Mesenchymal stem cell (in vitro differentiated cells and primary cell): ENCODE results near the gene HABP2.
A peak's percentile ranks its signal among the peaks of the same experiment; 100 is the strongest.

Source experiments
- DNase-seq: peaks from one replicate; pipeline ENCODE4 v3.0.0-alpha.2; 2013
- H2AFZ ChIP-seq: one replicate; pipeline ENCODE4 v1.6.1; 2013; ENCODE audit warnings: low read depth, mild to moderate bottlenecking, control low read depth, inconsistent platforms, low read length, moderate library complexity
- H2AK5ac ChIP-seq: 2 replicates; pipeline ENCODE4 v1.6.1; 2013; ENCODE audit warnings: low read length, moderate library complexity, mild to moderate bottlenecking, inconsistent platforms; ENCODE audit not compliant: severe bottlenecking
- H2BK120ac ChIP-seq: one replicate; pipeline ENCODE4 v1.6.1; 2013; ENCODE audit warnings: low read depth, mild to moderate bottlenecking, inconsistent platforms, low read length, moderate library complexity
- H2BK12ac ChIP-seq, 2 experiments: one replicate each; pipeline ENCODE4 v1.6.1; 2013; ENCODE audit warnings: inconsistent platforms in 2 of 2, low read length in 2 of 2, mild to moderate bottlenecking in 2 of 2, moderate library complexity in 2 of 2, control low read depth in 1 of 2
- H2BK15ac ChIP-seq: one replicate; pipeline ENCODE4 v1.6.1; 2013; ENCODE audit warnings: mild to moderate bottlenecking, low read depth, inconsistent platforms; ENCODE audit not compliant: poor library complexity, severe bottlenecking
- H2BK5ac ChIP-seq: 2 replicates; pipeline ENCODE4 v1.6.1; 2013; ENCODE audit warnings: low read depth, mild to moderate bottlenecking, low read length, control low read depth, inconsistent platforms; ENCODE audit not compliant: poor library complexity, severe bottlenecking
- H3K14ac ChIP-seq, 2 experiments: one replicate each; pipeline ENCODE4 v1.6.1; 2013; ENCODE audit warnings: inconsistent platforms in 2 of 2, low read length in 2 of 2, control low read depth in 1 of 2, mild to moderate bottlenecking in 1 of 2, moderate library complexity in 1 of 2
- H3K18ac ChIP-seq, 2 experiments: one replicate each; pipeline ENCODE4 v1.6.1; 2013; ENCODE audit warnings: inconsistent platforms in 2 of 2, low read length in 2 of 2, control low read depth in 1 of 2, low read depth in 1 of 2, mild to moderate bottlenecking in 1 of 2
- H3K23ac ChIP-seq, 2 experiments: one replicate each; pipeline ENCODE4 v1.6.1; 2013; ENCODE audit warnings: inconsistent platforms in 2 of 2, low read length in 2 of 2, mild to moderate bottlenecking in 2 of 2, moderate library complexity in 2 of 2, control low read depth in 1 of 2
- H3K27ac ChIP-seq: 2 replicates; pipeline ENCODE4 v1.5.1; 2013; ENCODE audit warnings: mild to moderate bottlenecking, moderate library complexity, low read length, control low read depth, inconsistent platforms; ENCODE audit not compliant: poor library complexity, severe bottlenecking
- H3K27me3 ChIP-seq, 2 experiments: 2 replicates each; pipeline versions ENCODE4 v1.6.1 to v1.7.0; 2013; ENCODE audit warnings: low read length in 2 of 2, mild to moderate bottlenecking in 2 of 2, moderate library complexity in 2 of 2, control low read depth in 1 of 2, inconsistent platforms in 1 of 2; ENCODE audit not compliant: control insufficient read depth in 1 of 2, insufficient read depth in 1 of 2
- H3K36me3 ChIP-seq, 2 experiments: 2 replicates each; pipeline versions ENCODE4 v1.6.1 to v1.7.0; 2013; ENCODE audit warnings: low read length in 2 of 2, control low read depth in 1 of 2, inconsistent platforms in 1 of 2, low read depth in 1 of 2, mild to moderate bottlenecking in 1 of 2; ENCODE audit not compliant: insufficient read depth in 2 of 2, control insufficient read depth in 1 of 2
- H3K4ac ChIP-seq, 2 experiments: one replicate each; pipeline ENCODE4 v1.6.1; 2013; ENCODE audit warnings: inconsistent platforms in 2 of 2, low read length in 2 of 2, mild to moderate bottlenecking in 2 of 2, moderate library complexity in 2 of 2, control low read depth in 1 of 2, low read depth in 1 of 2
- H3K4me1 ChIP-seq: 2 replicates; pipeline ENCODE4 v1.6.1; 2013; ENCODE audit warnings: low read depth, low read length, control low read depth; ENCODE audit not compliant: control insufficient read depth, insufficient read depth
- H3K4me2 ChIP-seq: 2 replicates; pipeline ENCODE4 v1.6.1; 2013; ENCODE audit warnings: low read length, mild to moderate bottlenecking, inconsistent platforms; ENCODE audit not compliant: poor library complexity, severe bottlenecking
- H3K4me3 ChIP-seq, 2 experiments: 2 replicates each; pipeline versions ENCODE4 v1.5.1 to v1.7.0; 2013; ENCODE audit warnings: low read length in 2 of 2, mild to moderate bottlenecking in 2 of 2, control low read depth in 1 of 2, low read depth in 1 of 2; ENCODE audit not compliant: insufficient read depth in 1 of 2
- H3K79me1 ChIP-seq: replicated peaks from 2 replicates; pipeline ENCODE4 v1.6.1; 2013; ENCODE audit warnings: mild to moderate bottlenecking, control low read depth, low read length, inconsistent platforms; ENCODE audit not compliant: poor library complexity, severe bottlenecking
- H3K9ac ChIP-seq: 2 replicates; pipeline ENCODE4 v1.7.0; 2013; ENCODE audit warnings: mild to moderate bottlenecking, low read length, moderate library complexity
- H3K9me3 ChIP-seq: 2 replicates; pipeline ENCODE4 v1.7.0; 2013; ENCODE audit warnings: mild to moderate bottlenecking, low read length; ENCODE audit not compliant: control insufficient read depth
- H4K8ac ChIP-seq: one replicate; pipeline ENCODE4 v1.6.1; 2013; ENCODE audit warnings: inconsistent platforms, mild to moderate bottlenecking, low read length, moderate library complexity
- H4K91ac ChIP-seq: one replicate; pipeline ENCODE4 v1.6.1; 2013; ENCODE audit warnings: mild to moderate bottlenecking, low read length, inconsistent platforms
- WGBS: methylation state at CpG from one replicate; pipeline ENCODE4 v1.1.7; 2013; ENCODE audit warnings: mixed read lengths; 5-methylcytosine and 5-hydroxymethylcytosine counted together

HABP2 gene

GRCh38 chr10:113519681-113520115 is 33.2 kb upstream of the HABP2 start:
- no peak overlapping the region for H2BK15ac ChIP-seq
- no peak overlapping the region for H3K4me3 ChIP-seq
- no peak overlapping the region for H3K18ac ChIP-seq
- no peaks in the 10 kb centered on the region for H3K4me1 ChIP-seq
- no peaks in the 10 kb centered on the region for H3K27me3 ChIP-seq
- H2AFZ ChIP-seq = no peak overlapping the region
- H3K9me3 ChIP-seq = no peaks in the 10 kb centered on the region
- no peak overlapping the region for H2AK5ac ChIP-seq
- no peak overlapping the region for H3K4me2 ChIP-seq
- no peak for DNase-seq
- no peak overlapping the region for H3K23ac ChIP-seq
- H3K9ac ChIP-seq = no peak overlapping the region
- no peak overlapping the region for H2BK120ac ChIP-seq
- no peak overlapping the region for H3K27ac ChIP-seq
- H3K79me1 ChIP-seq = no peaks in the 10 kb centered on the region
- no peak overlapping the region for H2BK12ac ChIP-seq
- no peaks in the 10 kb centered on the region for H3K36me3 ChIP-seq
- H4K8ac ChIP-seq = no peak overlapping the region
- no peak overlapping the region for H2BK5ac ChIP-seq
- no peak overlapping the region for H4K91ac ChIP-seq
- no peak overlapping the region for H3K4ac ChIP-seq
- no peak overlapping the region for H3K14ac ChIP-seq
- WGBS = 70% methylated on average over 10 of the region's 10 CpGs

GRCh38 chr10:113520261-113520660 is 32.6 kb upstream of the HABP2 start:
- H2AFZ ChIP-seq = no peak overlapping the region
- no peak overlapping the region for H3K9ac ChIP-seq
- H3K4ac ChIP-seq = no peak overlapping the region
- no peaks in the 10 kb centered on the region for H3K9me3 ChIP-seq
- H2BK5ac ChIP-seq = no peak overlapping the region
- no peak overlapping the region for H2AK5ac ChIP-seq
- no peaks in the 10 kb centered on the region for H3K4me1 ChIP-seq
- H4K91ac ChIP-seq = no peak overlapping the region
- H3K18ac ChIP-seq = no peak overlapping the region
- no peak overlapping the region for H3K23ac ChIP-seq
- WGBS = 90% methylated on average over 2 of the region's 2 CpGs
- H2BK12ac ChIP-seq = no peak overlapping the region
- no peak overlapping the region for H2BK15ac ChIP-seq
- no peaks in the 10 kb centered on the region for H3K27me3 ChIP-seq
- no peak overlapping the region for H3K14ac ChIP-seq
- no peak overlapping the region for H2BK120ac ChIP-seq
- no peaks in the 10 kb centered on the region for H3K36me3 ChIP-seq
- H3K4me2 ChIP-seq = no peak overlapping the region
- DNase-seq = no peak
- H3K27ac ChIP-seq = no peak overlapping the region
- H3K4me3 ChIP-seq = no peak overlapping the region
- H4K8ac ChIP-seq = no peak overlapping the region
- no peaks in the 10 kb centered on the region for H3K79me1 ChIP-seq

GRCh38 chr10:113520690-113521474 is 32.0 kb upstream of the HABP2 start:
- H3K14ac ChIP-seq = no peak overlapping the region
- H3K9me3 ChIP-seq = no peaks in the 10 kb centered on the region
- H2AK5ac ChIP-seq = no peak overlapping the region
- H2BK12ac ChIP-seq = no peak overlapping the region
- no peak overlapping the region for H3K4me3 ChIP-seq
- H3K4me2 ChIP-seq = no peak overlapping the region
- H3K4me1 ChIP-seq = no peaks in the 10 kb centered on the region
- no peak overlapping the region for H3K23ac ChIP-seq
- WGBS = 52% methylated on average over 7 of the region's 8 CpGs
- peak; percentile 72 for DNase-seq
- no peak overlapping the region for H2BK5ac ChIP-seq
- no peaks in the 10 kb centered on the region for H3K79me1 ChIP-seq
- H2BK120ac ChIP-seq = no peak overlapping the region
- no peak overlapping the region for H3K4ac ChIP-seq
- no peak overlapping the region for H3K9ac ChIP-seq
- no peaks in the 10 kb centered on the region for H3K27me3 ChIP-seq
- no peak overlapping the region for H3K18ac ChIP-seq
- H3K36me3 ChIP-seq = no peaks in the 10 kb centered on the region
- no peak overlapping the region for H4K8ac ChIP-seq
- H2BK15ac ChIP-seq = no peak overlapping the region
- no peak overlapping the region for H2AFZ ChIP-seq
- H4K91ac ChIP-seq = no peak overlapping the region
- H3K27ac ChIP-seq = no peak overlapping the region

- no peak overlapping the region for H4K8ac ChIP-seq
- no peak overlapping the region for H3K9ac ChIP-seq
- no peak overlapping the region for H2BK12ac ChIP-seq
- no peak overlapping the region for H3K4me3 ChIP-seq
- no peak overlapping the region for H3K27ac ChIP-seq
- H3K23ac ChIP-seq = no peak overlapping the region
- no peaks in the 10 kb centered on the region for H3K4me1 ChIP-seq
- H3K36me3 ChIP-seq = no peaks in the 10 kb centered on the region
- H2BK5ac ChIP-seq = no peak overlapping the region
- no peak overlapping the region for H4K91ac ChIP-seq
- H3K4ac ChIP-seq = no peak overlapping the region
- no peak for DNase-seq
- H2AFZ ChIP-seq = no peak overlapping the region
- no peaks in the 10 kb centered on the region for H3K79me1 ChIP-seq
- peaks cover 0 to under 1% of the 10 kb centered on the region in 2 experiments for H3K27me3 ChIP-seq
- H3K9me3 ChIP-seq = no peaks in the 10 kb centered on the region
- no peak overlapping the region for H3K18ac ChIP-seq
- no peak overlapping the region for H3K4me2 ChIP-seq
- H2BK120ac ChIP-seq = no peak overlapping the region
- H3K14ac ChIP-seq = no peak overlapping the region
- 51% methylated on average over 2 of the region's 2 CpGs for WGBS
- no peak overlapping the region for H2AK5ac ChIP-seq
- no peak overlapping the region for H2BK15ac ChIP-seq
These were observed 31.4 kb upstream of the HABP2 start for GRCh38 chr10:113521475-113521795.
